GM21717 (cell line): Measurements from ENCODE around the gene HIC2.
"Not testable (repeated sequence)": the region's sequence is repeated elsewhere in the genome, so short reads cannot be mapped to it uniquely, and the experiment has no call there.

Experiments used
- ATAC-seq: cut with Tn5 transposase; IDR thresholded peaks from one replicate; pipeline ENCODE4 v1.9.1; 2021; ENCODE audit warnings: mild to moderate bottlenecking, moderate library complexity; ENCODE audit not compliant: unreplicated experiment

The HIC2 gene

GRCh38 chr22:21490556-21490955, 73.4 kb downstream of the HIC2 start:
- ATAC-seq: not testable (repeated sequence)

GRCh38 chr22:21492271-21492670, 75.1 kb downstream of the HIC2 start:
- ATAC-seq: not testable (repeated sequence)

GRCh38 chr22:21493789-21494782, 76.9 kb downstream of the HIC2 start:
- not testable (repeated sequence) for ATAC-seq

DNA sequence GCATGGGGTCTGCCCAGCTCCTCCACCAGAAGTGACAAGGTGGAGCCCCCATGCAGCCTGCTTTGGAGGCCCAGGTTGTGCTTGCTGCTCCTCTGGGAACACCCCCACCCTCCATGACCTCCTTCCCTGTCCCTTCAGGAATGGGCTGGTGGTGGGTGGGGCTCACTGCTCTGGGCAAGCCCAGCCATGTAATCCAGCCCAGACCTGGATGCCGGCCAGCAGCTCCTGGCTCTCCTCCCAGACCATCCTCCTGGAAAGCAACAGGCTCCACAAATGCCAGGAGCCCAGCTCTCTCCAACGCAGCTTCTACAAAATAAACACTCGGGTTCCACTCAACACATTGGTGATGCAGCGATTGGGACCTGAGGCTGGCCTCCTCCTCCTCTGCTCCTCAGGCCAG, 80.8 kb downstream of the HIC2 start:
- ATAC-seq: not testable (repeated sequence)

GRCh38 chr22:21498489-21498888, 81.3 kb downstream of the HIC2 start:
- not testable (repeated sequence) for ATAC-seq

DNA sequence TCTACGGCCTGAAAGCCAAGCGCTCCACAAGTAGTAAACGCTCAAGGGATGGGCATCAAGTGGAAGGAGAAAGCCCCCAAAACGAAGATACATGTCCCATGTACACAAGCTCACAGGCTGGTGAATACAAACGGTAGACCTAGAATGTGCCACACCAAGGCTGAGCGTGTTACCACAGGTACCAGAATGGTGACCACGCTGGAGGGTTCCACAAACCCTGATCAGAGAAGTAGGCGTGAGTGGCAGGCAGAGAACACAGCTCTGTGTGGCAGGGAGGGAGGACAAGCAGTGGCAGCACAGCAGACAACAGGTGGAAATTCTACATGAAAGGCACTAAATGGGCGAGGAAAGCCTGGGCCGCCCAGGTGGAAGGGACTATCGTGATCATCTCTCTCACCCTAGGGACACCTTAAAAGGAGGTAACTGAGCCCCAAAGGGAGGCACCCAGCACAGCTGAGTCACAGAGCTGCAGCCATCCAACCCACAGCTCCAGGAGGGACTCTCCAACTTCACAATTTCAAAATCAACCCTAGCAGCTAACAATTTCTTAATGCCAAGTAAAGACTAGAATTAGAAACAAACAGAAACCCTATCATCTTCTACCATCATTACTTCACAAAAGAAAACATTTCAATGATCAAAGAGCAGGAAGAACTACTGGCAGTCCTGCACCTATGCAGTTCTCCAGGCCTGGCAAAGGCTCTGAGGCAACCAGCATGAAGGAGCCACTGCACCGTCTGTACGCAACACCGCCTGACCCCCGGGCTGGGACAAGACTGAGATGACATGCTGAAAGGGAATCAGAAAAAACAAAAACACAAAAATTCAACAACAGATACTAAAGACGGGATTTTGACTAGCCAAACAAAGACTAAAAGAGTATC, 82.7 kb downstream of the HIC2 start:
- ATAC-seq: not testable (repeated sequence)
